Upper lobe of left lung (tissue), 6 donors: ENCODE data around the gene PHEX. TPM values are rescaled to one million over a fixed set of nuclear protein-coding genes. Genes with fewer than 3 reads are reported as not detected.
A peak's percentile ranks its signal among the peaks of the same experiment; 100 is the strongest.

Experiments
- ATAC-seq, 2 donors: fragments of 200-7000 bp; cut with Tn5 transposase; one replicate each; pipeline ENCODE4 v1.9.1; 2022; ENCODE audit warnings: mild to moderate bottlenecking in 2 of 2, moderate library complexity in 2 of 2; ENCODE audit not compliant: low FRiP score in 2 of 2
- DNase-seq, 2 donors: peaks; one replicate each; pipeline ENCODE4 v3.0.0-alpha.2; 2019 to 2020
- H3K27ac ChIP-seq, 4 donors: fragments of 200-600 bp; sonication (generic); one replicate each; pipeline ENCODE4 v1.5.1; 2016 to 2019
- H3K27me3 ChIP-seq, 4 donors: fragments of 200-600 bp; sonication (generic); one replicate each; pipeline ENCODE4 v1.5.1; 2017 to 2019
- H3K36me3 ChIP-seq, 4 donors: fragments of 200-600 bp; sonication (generic); one replicate each; pipeline ENCODE4 v1.5.1; 2016 to 2019
- H3K4me1 ChIP-seq, 4 donors: fragments of 200-600 bp; sonication (generic); one replicate each; pipeline ENCODE4 v1.5.1; 2018 to 2019
- H3K4me3 ChIP-seq, 4 donors: fragments of 200-600 bp; sonication (generic); one replicate each; pipeline ENCODE4 v1.5.1; 2017 to 2019; ENCODE audit warnings: mild to moderate bottlenecking in 2 of 4, moderate library complexity in 1 of 4
- H3K9me3 ChIP-seq, 4 donors: fragments of 200-600 bp; sonication (generic); one replicate each; pipeline ENCODE4 v1.5.1; 2018 to 2019
- EP300 ChIP-seq, 4 donors: sonication (generic); formaldehyde crosslinking; IDR thresholded peaks; one replicate each; pipeline ENCODE4 v1.5.1; 2017; ENCODE audit warnings: antibody characterized with exemption in 4 of 4, control low read depth in 2 of 4
- POLR2A ChIP-seq, 4 donors: fragments of 450-650 bp; IDR thresholded peaks; one replicate each; pipeline ENCODE4 v1.5.1; 2016 to 2017; ENCODE audit warnings: antibody characterized with exemption in 4 of 4, mild to moderate bottlenecking in 2 of 4
- POLR2AphosphoS5 ChIP-seq, 2 donors: sonication (generic); formaldehyde crosslinking; IDR thresholded peaks; one replicate each; pipeline ENCODE4 v1.5.1; 2017; ENCODE audit warnings: antibody characterized with exemption in 2 of 2
- WGBS, 2 donors: methylation state at CpG; one replicate each; pipeline ENCODE4 v1.1.5; 2017 to 2018; 5-methylcytosine and 5-hydroxymethylcytosine counted together
- total RNA-seq, 6 donors: library from RNA; depleted of rRNA in 4 of 6; stranded (reverse); fragments of >200 nt in 4 of 6; gene quantifications; one replicate each; pipeline versions ENCODE4 v1.1.0 to v1.2.1, GENCODE V29; 2016 to 2021
- TF ChIP-seq, protein P1 (sequence below), 6 experiments: fragments of 450-650 bp in 4 of 6; fragments of 200-600 bp in 2 of 6; sonication (generic) in 2 of 6; IDR thresholded peaks; one replicate each; pipeline ENCODE4 v1.5.1; 2016 to 2019; ENCODE audit warnings: antibody characterized with exemption in 6 of 6
- donor health status: DM: no; HTN: no; CAD: no; lungs with moderate emphysema.
- donor health status: DM: no; HTN: yes; CAD: no; lungs with severe emphysema.

The PHEX gene
- total RNA-seq, 6 donors from 2014 or later: 0.80 to 4.9 (median 1.4) TPM

DNA sequence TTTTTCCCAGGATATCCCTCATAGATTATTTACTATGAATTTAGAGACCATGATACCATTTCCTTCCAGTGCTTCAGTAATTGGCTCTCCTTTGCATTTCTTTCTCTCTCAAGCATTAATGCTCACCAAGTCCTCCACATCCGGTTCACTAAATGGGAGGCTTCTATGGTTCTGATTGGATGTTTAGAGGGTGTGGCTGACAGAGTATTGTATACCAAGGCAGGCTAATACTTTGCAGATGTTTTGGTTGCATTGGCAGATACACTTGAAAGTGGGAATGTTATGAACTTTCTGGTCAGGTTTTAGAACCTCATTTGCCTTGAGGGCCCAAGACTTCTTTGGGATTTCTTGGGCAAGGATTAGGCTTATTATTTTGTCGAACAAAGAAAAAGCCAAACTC lies 264.7 kb downstream of the PHEX start:
- TF ChIP-seq POLR2A (IDR thresholded peaks at IDR 0.05) (no peak), EP300 (IDR thresholded peaks at IDR 0.05) (no peak), POLR2AphosphoS5 (IDR thresholded peaks at IDR 0.05) (no peak)
- TF ChIP-seq, protein P1, sequence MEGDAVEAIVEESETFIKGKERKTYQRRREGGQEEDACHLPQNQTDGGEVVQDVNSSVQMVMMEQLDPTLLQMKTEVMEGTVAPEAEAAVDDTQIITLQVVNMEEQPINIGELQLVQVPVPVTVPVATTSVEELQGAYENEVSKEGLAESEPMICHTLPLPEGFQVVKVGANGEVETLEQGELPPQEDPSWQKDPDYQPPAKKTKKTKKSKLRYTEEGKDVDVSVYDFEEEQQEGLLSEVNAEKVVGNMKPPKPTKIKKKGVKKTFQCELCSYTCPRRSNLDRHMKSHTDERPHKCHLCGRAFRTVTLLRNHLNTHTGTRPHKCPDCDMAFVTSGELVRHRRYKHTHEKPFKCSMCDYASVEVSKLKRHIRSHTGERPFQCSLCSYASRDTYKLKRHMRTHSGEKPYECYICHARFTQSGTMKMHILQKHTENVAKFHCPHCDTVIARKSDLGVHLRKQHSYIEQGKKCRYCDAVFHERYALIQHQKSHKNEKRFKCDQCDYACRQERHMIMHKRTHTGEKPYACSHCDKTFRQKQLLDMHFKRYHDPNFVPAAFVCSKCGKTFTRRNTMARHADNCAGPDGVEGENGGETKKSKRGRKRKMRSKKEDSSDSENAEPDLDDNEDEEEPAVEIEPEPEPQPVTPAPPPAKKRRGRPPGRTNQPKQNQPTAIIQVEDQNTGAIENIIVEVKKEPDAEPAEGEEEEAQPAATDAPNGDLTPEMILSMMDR (IDR thresholded peaks at IDR 0.05): no peak
- H3K36me3 ChIP-seq: no peaks in the 10 kb centered on the region
- H3K9me3 ChIP-seq: no peaks in the 10 kb centered on the region

DNA sequence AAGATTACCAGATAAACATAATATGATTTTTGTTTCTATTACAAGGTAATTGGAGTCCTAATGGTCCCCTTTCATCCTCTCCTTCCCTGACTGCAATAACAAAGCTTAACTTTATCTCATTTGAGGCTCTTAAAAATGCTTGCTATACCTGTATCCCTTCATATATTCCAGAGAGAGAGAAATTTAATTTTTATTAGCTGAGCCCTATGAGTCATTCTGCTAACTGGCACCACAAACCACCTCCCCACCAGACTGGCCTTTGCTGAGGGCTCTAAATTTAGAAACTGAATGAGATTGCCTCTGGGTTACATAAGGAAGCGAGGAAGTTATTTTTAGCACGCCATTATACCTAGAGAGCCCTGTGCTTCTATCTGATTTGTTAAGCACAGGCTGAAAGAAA lies 268.0 kb downstream of the PHEX start:
- peak in 1 of 2 donors; percentile 42 for DNase-seq

More for the DNA sequence above, 264.7 kb downstream of the PHEX start:
- Histone ChIP-seq H3K4me3 (no peak overlapping the region), H3K27me3 (no peaks in the 10 kb centered on the region), H3K27ac (no peak overlapping the region), H3K4me1 (peaks cover 0 to 11% (median 0%) of the 10 kb centered on the region in 4 donors)
- DNase-seq (no peak), ATAC-seq (no peak)
- 80 to 81% methylated on average over 2 of the region's 2 CpGs for WGBS, 2 donors

More for the DNA sequence above, 268.0 kb downstream of the PHEX start:
- Histone ChIP-seq H3K36me3 (no peaks in the 10 kb centered on the region), H3K27me3 (no peaks in the 10 kb centered on the region), H3K4me1 (peaks cover 0 to 11% (median 0%) of the 10 kb centered on the region in 4 donors), H3K27ac (no peak overlapping the region), H3K9me3 (no peaks in the 10 kb centered on the region), H3K4me3 (no peak overlapping the region)
- peak in 1 of 2 donors; percentile 70 for ATAC-seq
- TF ChIP-seq POLR2A (IDR thresholded peaks at IDR 0.05) (no peak), POLR2AphosphoS5 (IDR thresholded peaks at IDR 0.05) (no peak), EP300 (IDR thresholded peaks at IDR 0.05) (no peak)
- TF ChIP-seq, protein P1 (IDR thresholded peaks at IDR 0.05): no peak
- WGBS, 2 donors: 8 to 11% methylated on average over 2 of the region's 2 CpGs

Other genes with a start within 250 kb of the PHEX start
- 10 to 100 TPM in 3 of 6 donors, 1 to 10 TPM in 3; 3.0 to 13.7 (median 9.9) TPM for gene MBTPS2, start 192.7 kb upstream of the PHEX start, total RNA-seq
- 1 to 10 TPM in 5 of 6 donors, under 1 TPM in 1; 0.71 to 7.3 (median 3.0) TPM for gene YY2, start 176.3 kb upstream of the PHEX start, total RNA-seq
- gene SMS, start 91.6 kb upstream of the PHEX start, total RNA-seq: 10 to 100 TPM; 23.3 to 53.5 (median 50.2) TPM
- not detected for gene CBLL2, start 240.6 kb downstream of the PHEX start, total RNA-seq